Peyer's patch (tissue), 4 donors: ENCODE measurements around the gene KCNN1. TPM values are rescaled to one million over a fixed set of nuclear protein-coding genes. Genes with fewer than 3 reads are reported as not detected.
A peak's percentile ranks its signal among the peaks of the same experiment; 100 is the strongest.

Experiments used
- DNase-seq, 3 donors: peaks; one replicate each; pipeline ENCODE4 v3.0.0-alpha.2; 2017 to 2019
- H3K27ac ChIP-seq, 4 donors: fragments of 200-600 bp; sonication (generic); one replicate each; pipeline ENCODE4 v1.5.1; 2016 to 2019
- H3K27me3 ChIP-seq, 2 donors: fragments of 200-600 bp; sonication (generic); one replicate each; pipeline ENCODE4 v1.5.1; 2019
- H3K36me3 ChIP-seq, 3 donors: fragments of 200-600 bp; sonication (generic); one replicate each; pipeline ENCODE4 v1.5.1; 2016 to 2019
- H3K4me1 ChIP-seq, 4 donors: fragments of 200-600 bp; sonication (generic); one replicate each; pipeline ENCODE4 v1.5.1; 2016 to 2019
- H3K4me3 ChIP-seq, 4 donors: fragments of 200-600 bp; sonication (generic); 1 replicate in 3 of 4; 2 replicates in 1 of 4; pipeline ENCODE4 v1.5.1; 2016 to 2019; ENCODE audit warnings: mild to moderate bottlenecking in 1 of 4
- H3K9me3 ChIP-seq, 4 donors: fragments of 200-600 bp; sonication (generic); one replicate each; pipeline ENCODE4 v1.5.1; 2016 to 2019; ENCODE audit warnings: mild to moderate bottlenecking in 1 of 4
- POLR2A ChIP-seq, 2 donors: fragments of 450-650 bp; IDR thresholded peaks; one replicate each; pipeline ENCODE4 v1.5.1; 2017; ENCODE audit warnings: antibody characterized with exemption in 2 of 2, mild to moderate bottlenecking in 2 of 2, moderate library complexity in 2 of 2
- total RNA-seq, 4 donors: library from RNA; depleted of rRNA; stranded (reverse); fragments of >200 nt; gene quantifications; one replicate each; pipeline ENCODE4 v1.1.0, GENCODE V29; 2016
- TF ChIP-seq, protein P1 (sequence below), 6 experiments: fragments of 450-650 bp in 4 of 6; fragments of 200-600 bp in 2 of 6; sonication (generic) in 1 of 6; IDR thresholded peaks; one replicate each; pipeline ENCODE4 v1.5.1; 2017 to 2019; ENCODE audit warnings: antibody characterized with exemption in 6 of 6, mild to moderate bottlenecking in 3 of 6, moderate library complexity in 1 of 6

The KCNN1 gene
- total RNA-seq, 4 donors from 2014 or later, result not detected

DNA sequence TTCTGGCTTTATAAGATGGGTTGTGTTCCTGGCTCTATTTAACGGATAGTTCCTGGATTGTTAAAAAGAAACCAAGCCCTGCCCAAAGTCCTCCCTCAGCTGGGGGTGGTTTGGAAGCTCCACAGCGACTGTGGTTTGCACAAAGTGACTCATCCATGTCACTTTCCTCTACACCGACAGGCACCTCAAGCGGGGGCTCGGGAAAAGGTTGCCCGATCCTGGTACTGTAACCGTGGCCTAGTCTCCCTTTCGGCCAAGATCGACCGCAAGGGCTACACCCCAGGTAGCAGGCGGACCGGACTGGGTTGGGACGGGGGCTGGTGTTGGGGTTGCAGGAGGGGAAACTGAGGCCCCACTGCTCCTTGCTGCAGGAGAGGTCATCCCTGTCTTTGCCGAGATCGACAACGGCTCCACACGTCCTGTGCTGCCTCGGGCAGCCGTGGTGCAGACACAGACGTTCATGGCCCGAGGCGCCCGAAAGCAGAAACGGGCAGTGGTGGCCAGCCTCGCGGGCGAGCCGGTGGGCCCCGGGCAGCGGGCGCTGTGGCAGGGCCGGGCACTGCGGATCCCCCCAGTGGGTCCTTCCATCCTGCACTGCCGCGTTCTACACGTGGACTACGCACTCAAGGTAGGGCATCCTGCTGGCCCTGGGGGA lies 42.6 kb downstream of the KCNN1 start:
- Histone ChIP-seq H3K9me3 (no peaks in the 10 kb centered on the region), H3K27ac (peak overlapping the region in 3 of 4 donors; percentile 78 to 88 (median 86)), H3K36me3 (peaks cover 0 to 52% (median 0%) of the 10 kb centered on the region in 3 donors), H3K4me3 (peak overlapping the region; percentile 52 to 68 (median 64)), H3K4me1 (peaks cover 0 to 26% (median 13%) of the 10 kb centered on the region in 4 donors), H3K27me3 (no peaks in the 10 kb centered on the region)
- no peak for DNase-seq
- TF ChIP-seq POLR2A (IDR thresholded peaks at IDR 0.05), result no peak
- TF ChIP-seq, protein P1, sequence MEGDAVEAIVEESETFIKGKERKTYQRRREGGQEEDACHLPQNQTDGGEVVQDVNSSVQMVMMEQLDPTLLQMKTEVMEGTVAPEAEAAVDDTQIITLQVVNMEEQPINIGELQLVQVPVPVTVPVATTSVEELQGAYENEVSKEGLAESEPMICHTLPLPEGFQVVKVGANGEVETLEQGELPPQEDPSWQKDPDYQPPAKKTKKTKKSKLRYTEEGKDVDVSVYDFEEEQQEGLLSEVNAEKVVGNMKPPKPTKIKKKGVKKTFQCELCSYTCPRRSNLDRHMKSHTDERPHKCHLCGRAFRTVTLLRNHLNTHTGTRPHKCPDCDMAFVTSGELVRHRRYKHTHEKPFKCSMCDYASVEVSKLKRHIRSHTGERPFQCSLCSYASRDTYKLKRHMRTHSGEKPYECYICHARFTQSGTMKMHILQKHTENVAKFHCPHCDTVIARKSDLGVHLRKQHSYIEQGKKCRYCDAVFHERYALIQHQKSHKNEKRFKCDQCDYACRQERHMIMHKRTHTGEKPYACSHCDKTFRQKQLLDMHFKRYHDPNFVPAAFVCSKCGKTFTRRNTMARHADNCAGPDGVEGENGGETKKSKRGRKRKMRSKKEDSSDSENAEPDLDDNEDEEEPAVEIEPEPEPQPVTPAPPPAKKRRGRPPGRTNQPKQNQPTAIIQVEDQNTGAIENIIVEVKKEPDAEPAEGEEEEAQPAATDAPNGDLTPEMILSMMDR (IDR thresholded peaks at IDR 0.05), result no peak

- peaks cover 0 to 58% (median 0%) of the 10 kb centered on the region in 3 donors for H3K36me3 ChIP-seq
- peaks cover 0 to 31% (median 13%) of the 10 kb centered on the region in 4 donors for H3K4me1 ChIP-seq
- no peak for DNase-seq
- peak overlapping the region in 3 of 4 donors; percentile 78 to 88 (median 86) for H3K27ac ChIP-seq
- H3K9me3 ChIP-seq, result no peaks in the 10 kb centered on the region
- no peaks in the 10 kb centered on the region for H3K27me3 ChIP-seq
- TF ChIP-seq, protein P1 (IDR thresholded peaks at IDR 0.05), result no peak
- TF ChIP-seq POLR2A (IDR thresholded peaks at IDR 0.05), result no peak
- peak overlapping the region; percentile 52 to 68 (median 64) for H3K4me3 ChIP-seq
These were observed 43.2 kb downstream of the KCNN1 start for GRCh38 chr19:18010149-18010548.

DNA sequence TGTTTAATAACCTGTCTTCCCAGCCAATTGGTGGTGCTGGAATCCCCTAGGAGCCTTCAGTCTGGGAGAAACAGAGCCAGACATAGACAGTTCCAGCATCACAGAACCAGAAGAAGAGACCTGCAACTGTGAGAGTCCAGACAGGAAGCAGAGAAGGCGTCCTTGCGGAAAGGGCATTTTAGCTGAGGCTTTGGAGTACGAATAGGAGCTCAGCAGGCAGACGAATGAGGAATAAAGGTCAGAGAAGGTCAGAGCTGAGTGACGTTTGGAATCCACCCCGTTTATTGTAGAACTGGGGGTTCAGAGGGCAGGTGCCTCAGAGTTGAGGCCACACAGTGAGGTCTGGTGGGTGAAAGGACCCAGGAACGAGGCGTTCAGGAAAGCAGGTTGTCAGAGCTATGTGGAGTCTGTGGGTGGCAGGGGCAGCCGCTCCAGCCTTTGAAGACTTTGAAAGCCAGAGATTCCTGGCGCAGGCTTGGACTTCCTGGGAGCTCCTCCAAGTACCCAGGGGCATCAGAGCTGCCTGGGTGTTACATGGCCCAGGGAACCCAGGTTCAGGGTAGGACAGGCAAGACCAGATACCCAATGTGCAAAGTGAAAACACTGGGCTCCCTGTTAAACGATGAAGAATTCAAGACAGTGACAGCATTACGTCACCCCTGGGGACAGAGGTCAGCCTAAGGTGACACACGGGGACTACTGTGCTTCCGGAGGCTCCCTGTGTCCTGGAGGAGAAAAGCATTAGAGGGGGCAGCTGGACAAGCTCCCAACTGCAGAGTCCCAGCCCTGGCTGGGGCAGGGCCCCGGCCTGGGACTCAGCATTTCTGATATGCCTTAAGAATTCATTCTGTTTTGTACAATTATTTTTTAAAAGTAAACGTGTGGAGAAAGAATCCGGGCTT lies 46.6 kb downstream of the KCNN1 start:
- DNase-seq, result peak in 1 of 3 donors; percentile 81
- H3K9me3 ChIP-seq, result no peaks in the 10 kb centered on the region
- H3K27ac ChIP-seq, result peak overlapping the region; percentile 57 to 64 (median 60)
- H3K36me3 ChIP-seq, result peaks cover 0 to 62% (median 0%) of the 10 kb centered on the region in 3 donors
- H3K4me3 ChIP-seq, result peak overlapping the region in 2 of 4 donors; percentile 9 to 18
- no peak for TF ChIP-seq POLR2A (IDR thresholded peaks at IDR 0.05)
- TF ChIP-seq, protein P1 (IDR thresholded peaks at IDR 0.05), result no peak
- H3K4me1 ChIP-seq, result peaks cover 0 to 29% (median 11%) of the 10 kb centered on the region in 4 donors
- H3K27me3 ChIP-seq, result no peaks in the 10 kb centered on the region

- peak in 2 of 3 donors; percentile 54 to 74 for DNase-seq
- peaks cover 0 to 29% (median 10%) of the 10 kb centered on the region in 4 donors for H3K4me1 ChIP-seq
- no peaks in the 10 kb centered on the region for H3K27me3 ChIP-seq
- no peak overlapping the region for H3K4me3 ChIP-seq
- peaks cover 0 to 55% (median 0%) of the 10 kb centered on the region in 3 donors for H3K36me3 ChIP-seq
- H3K9me3 ChIP-seq, result no peaks in the 10 kb centered on the region
- peak overlapping the region; percentile 57 to 64 (median 60) for H3K27ac ChIP-seq
- TF ChIP-seq, protein P1 (IDR thresholded peaks at IDR 0.05), result no peak
- TF ChIP-seq POLR2A (IDR thresholded peaks at IDR 0.05), result no peak
These were observed 47.3 kb downstream of the KCNN1 start for GRCh38 chr19:18014197-18014596.

DNA sequence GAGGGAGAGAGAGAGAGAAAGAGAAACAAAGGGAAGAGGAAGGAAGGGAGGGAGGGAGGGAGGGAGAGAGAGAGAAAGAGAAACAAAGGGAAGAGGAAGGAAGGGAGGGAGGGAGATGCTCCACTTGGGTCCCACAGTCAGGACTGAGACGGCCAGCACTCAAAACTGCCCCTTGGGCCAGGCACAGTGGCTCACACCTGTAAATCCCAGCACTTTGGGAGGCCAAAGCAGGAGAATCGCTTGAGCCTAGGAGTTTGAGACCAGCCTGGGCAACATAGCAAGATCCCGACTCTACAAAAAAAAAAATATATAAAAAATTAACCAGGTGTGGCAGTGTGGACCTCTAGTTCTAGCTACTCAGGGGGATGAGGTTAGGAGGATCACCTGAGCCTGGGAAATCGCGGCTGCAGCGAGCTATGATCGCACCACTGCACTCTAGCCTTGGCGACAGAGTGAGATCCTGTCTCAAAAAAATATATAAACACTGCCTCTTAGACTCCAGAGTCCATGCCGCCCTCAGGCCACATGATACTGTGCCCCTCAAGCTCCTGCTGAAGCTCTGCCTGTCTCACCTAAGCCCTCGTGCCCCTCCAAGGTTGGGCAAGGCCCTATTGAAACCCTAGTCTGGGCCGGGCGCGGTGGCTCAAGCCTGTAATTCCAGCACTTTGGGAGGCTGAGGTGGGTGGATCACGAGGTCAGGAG lies 49.5 kb downstream of the KCNN1 start:
- peaks cover 0 to 39% (median 14%) of the 10 kb centered on the region in 4 donors for H3K4me1 ChIP-seq
- no peak overlapping the region for H3K4me3 ChIP-seq
- H3K9me3 ChIP-seq, result no peaks in the 10 kb centered on the region
- H3K36me3 ChIP-seq, result peaks cover 0 to 35% (median 0%) of the 10 kb centered on the region in 3 donors
- H3K27me3 ChIP-seq, result no peaks in the 10 kb centered on the region
- TF ChIP-seq POLR2A (IDR thresholded peaks at IDR 0.05), result no peak
- TF ChIP-seq, protein P1 (IDR thresholded peaks at IDR 0.05), result no peak
- DNase-seq, result no peak
- peak overlapping the region; percentile 50 to 80 (median 73) for H3K27ac ChIP-seq
